ENCODE measurements around the gene CHMP4A. TPM values are rescaled to one million over a fixed set of nuclear protein-coding genes. Genes with fewer than 3 reads are reported as not detected.

CHMP4A gene
- total RNA-seq, 1 donor from 2014 or later: 33.1 TPM

DNA sequence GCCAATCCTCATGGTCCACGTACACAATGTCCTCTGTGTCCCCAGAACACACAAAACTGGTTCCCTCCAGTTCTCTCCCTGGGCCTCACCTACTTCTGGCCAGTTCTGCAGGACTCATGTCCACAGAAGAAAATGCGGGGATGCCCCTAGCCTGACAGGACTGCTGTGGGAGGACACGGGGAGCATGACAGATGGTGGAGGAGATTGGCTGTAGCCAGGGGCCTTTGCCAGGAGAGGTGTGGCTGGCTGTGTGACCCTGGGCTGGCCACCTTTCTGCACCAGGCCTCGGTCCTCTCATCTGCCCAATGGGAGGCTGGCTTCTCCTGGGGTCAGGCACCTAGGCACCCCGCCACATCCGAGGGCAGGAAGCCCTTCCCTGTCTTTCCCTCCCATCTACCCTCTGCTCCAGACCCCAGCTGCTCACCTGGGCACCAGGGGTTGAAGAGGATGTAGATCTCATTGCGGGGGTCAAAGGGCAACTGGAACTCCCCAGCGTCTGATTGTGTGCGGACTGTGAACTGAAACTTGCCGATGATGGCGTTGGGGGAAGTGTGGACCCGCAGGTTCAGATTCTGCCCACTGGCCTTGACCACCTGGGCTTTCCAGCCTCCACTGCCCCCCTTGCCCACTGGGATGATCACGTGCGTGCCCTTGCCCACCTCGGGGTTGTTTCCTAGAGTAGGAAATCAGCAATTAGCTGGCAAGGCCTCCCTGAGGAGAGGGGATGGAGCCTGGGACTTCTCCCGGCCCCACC lies 46.9 kb upstream of the CHMP4A start:
- Histone ChIP-seq H3K9me3 (replicated peaks) (no peaks in the 10 kb centered on the region), H3K36me3 (no peaks in the 10 kb centered on the region), H3K27ac (replicated peaks) (no peak overlapping the region), H3K4me1 (no peaks in the 10 kb centered on the region), H3K27me3 (ENCODE audit: low read depth) (no peaks in the 10 kb centered on the region), H3K4me3 (no peak overlapping the region)
- TF ChIP-seq, protein P1, sequence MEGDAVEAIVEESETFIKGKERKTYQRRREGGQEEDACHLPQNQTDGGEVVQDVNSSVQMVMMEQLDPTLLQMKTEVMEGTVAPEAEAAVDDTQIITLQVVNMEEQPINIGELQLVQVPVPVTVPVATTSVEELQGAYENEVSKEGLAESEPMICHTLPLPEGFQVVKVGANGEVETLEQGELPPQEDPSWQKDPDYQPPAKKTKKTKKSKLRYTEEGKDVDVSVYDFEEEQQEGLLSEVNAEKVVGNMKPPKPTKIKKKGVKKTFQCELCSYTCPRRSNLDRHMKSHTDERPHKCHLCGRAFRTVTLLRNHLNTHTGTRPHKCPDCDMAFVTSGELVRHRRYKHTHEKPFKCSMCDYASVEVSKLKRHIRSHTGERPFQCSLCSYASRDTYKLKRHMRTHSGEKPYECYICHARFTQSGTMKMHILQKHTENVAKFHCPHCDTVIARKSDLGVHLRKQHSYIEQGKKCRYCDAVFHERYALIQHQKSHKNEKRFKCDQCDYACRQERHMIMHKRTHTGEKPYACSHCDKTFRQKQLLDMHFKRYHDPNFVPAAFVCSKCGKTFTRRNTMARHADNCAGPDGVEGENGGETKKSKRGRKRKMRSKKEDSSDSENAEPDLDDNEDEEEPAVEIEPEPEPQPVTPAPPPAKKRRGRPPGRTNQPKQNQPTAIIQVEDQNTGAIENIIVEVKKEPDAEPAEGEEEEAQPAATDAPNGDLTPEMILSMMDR (IDR thresholded peaks at IDR 0.05; ENCODE audit: borderline replicate concordance): no peak
- intact Hi-C loops (cut with micrococcal nuclease): no loop called here
- no peak for DNase-seq

DNA sequence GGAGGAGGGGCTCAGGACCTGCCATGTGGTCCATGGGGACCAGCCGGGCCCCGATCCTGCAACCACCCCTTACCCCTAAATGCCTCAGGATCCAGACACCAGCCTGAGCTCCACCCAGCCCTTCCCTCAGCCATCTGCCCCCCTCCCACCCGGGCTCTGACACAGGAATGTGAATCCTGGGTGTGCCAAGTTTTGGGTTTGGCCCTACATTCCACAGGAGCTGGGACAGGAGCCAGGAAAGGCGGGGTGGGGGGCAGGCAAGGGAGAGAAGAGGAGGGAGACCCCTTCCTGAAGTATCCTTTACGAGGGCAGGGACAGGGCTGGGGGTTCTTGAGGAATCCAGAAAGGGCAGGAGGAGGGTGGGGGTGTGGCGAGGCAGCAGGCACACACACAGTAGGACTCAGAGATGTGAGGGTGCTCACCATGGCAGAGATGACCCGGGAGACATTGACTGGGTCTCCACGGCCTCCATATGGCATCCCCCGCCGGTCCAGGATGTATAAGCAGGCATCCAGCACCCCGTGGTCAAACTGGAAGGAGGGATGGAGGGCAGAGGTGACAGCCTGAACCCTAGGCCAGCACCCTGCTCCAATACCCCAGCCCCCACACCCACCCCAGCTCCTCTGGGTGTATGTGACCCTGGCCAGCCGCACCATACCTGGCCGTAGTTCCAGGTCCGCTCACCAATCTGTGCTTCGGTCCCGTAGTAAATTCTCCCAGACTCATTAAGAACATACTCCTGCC lies 46.2 kb upstream of the CHMP4A start:
- Histone ChIP-seq H3K27me3 (ENCODE audit: low read depth) (no peaks in the 10 kb centered on the region), H3K36me3 (no peaks in the 10 kb centered on the region), H3K4me3 (no peak overlapping the region), H3K27ac (replicated peaks) (no peak overlapping the region), H3K4me1 (no peaks in the 10 kb centered on the region), H3K9me3 (replicated peaks) (no peaks in the 10 kb centered on the region)
- intact Hi-C loops (cut with micrococcal nuclease): no loop called here
- no peak for DNase-seq
- TF ChIP-seq, protein P1 (IDR thresholded peaks at IDR 0.05; ENCODE audit: borderline replicate concordance): no peak

DNA sequence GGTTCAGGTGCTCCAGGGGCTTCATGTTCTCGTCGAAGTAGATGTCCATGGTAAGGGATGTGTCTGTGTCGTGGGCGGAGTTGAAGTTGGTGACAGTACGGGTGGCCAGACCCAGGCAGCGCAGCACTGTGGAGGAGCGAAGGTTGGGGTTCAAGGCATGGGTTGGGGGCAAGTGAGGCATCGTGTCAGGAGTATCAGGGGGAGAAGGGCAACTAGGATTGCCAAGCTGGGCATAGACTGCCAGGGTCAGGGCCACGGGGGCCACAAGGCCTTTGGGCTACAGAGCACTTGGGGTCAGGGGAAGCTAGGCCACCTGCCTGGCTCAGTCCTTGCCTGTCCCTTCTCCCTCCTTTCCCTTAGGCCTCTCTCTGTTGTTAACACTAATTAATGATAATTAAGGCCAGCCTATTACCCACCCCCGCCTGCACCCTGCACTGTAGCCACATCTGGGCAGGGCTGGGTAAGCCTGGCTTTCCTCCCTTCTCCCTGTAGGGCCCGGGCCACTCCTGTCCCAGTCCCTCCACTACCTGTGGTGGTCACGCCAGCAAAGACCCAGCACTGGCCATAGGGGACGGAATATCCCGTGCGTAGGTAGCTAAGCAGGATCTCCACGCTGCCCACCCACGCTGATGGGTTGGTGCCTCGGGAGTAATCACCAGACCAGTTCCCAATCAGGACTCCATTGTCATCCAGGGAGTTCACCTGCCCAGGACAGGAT lies 45.4 kb upstream of the CHMP4A start:
- Histone ChIP-seq H3K36me3 (no peaks in the 10 kb centered on the region), H3K27me3 (ENCODE audit: low read depth) (no peaks in the 10 kb centered on the region), H3K9me3 (replicated peaks) (no peaks in the 10 kb centered on the region), H3K4me1 (no peaks in the 10 kb centered on the region), H3K4me3 (no peak overlapping the region), H3K27ac (replicated peaks) (no peak overlapping the region)
- intact Hi-C loops (cut with micrococcal nuclease): no loop called here
- DNase-seq: no peak
- TF ChIP-seq, protein P1 (IDR thresholded peaks at IDR 0.05; ENCODE audit: borderline replicate concordance): no peak

DNA sequence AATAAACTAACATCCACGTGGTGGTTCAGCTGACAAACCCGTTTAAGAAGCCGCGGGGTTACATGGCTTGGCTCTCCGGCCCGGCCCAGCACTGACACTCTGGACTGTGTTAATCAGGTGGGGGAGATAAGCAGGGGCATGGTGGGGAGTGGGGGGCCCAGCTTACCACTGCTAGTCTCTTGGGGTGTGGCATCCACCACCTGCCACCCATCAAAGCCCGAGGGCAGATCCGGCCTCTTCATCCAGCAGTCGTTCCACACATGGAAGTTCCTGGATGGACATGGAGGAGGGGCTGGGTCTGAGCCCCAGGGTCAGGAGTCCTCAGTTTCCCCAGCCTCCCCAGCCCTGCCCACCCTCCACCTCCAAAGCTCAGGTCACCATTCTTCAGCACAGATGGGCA lies 44.8 kb upstream of the CHMP4A start:
- DNase-seq: no peak

DNA sequence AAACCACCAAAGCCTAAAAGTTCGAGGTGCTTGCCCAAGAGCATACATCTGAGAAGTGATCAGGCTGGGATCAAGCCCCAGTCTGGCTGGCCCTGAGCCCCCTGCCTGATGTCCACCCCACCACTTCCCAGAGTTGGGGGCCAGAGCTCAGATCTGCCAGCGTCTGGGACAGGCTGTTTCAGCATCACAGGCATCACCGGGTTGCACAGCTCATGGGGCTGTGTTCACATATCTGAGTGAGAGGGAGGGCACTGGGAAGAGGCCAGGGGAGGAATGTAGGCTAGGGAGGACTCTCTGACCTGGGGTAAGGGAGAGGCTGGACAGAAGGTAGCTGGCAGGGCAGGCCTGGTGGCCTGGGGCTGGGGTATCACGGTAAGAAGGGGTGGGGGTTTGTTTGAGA lies 43.7 kb upstream of the CHMP4A start:
- intact Hi-C loops (cut with micrococcal nuclease): no loop called here
- no peak for DNase-seq
- TF ChIP-seq, protein P1 (IDR thresholded peaks at IDR 0.05; ENCODE audit: borderline replicate concordance): no peak
- Histone ChIP-seq H3K4me3 (no peak overlapping the region), H3K27me3 (ENCODE audit: low read depth) (no peaks in the 10 kb centered on the region), H3K4me1 (no peaks in the 10 kb centered on the region), H3K27ac (replicated peaks) (no peak overlapping the region), H3K36me3 (peaks cover 3% of the 10 kb centered on the region), H3K9me3 (replicated peaks) (no peaks in the 10 kb centered on the region)

More for the DNA sequence above, 44.8 kb upstream of the CHMP4A start:
- no peak overlapping the region for H3K27ac ChIP-seq (replicated peaks)
- H3K4me3 ChIP-seq: no peak overlapping the region
- H3K4me1 ChIP-seq: no peaks in the 10 kb centered on the region
- H3K36me3 ChIP-seq: peaks cover 3% of the 10 kb centered on the region
- intact Hi-C loops (cut with micrococcal nuclease): no loop called here
- H3K9me3 ChIP-seq (replicated peaks): no peaks in the 10 kb centered on the region
- H3K27me3 ChIP-seq (ENCODE audit: low read depth): no peaks in the 10 kb centered on the region
- TF ChIP-seq, protein P1 (IDR thresholded peaks at IDR 0.05; ENCODE audit: borderline replicate concordance): no peak

Data from left ventricle myocardium inferior (tissue), 1 donor.